DMS114 treated with DMSO at 0.1 percent for 48 hours (cell line): ENCODE data around the gene RFX3.

Experiments used
- DNase-seq: peaks from one replicate; lab custom pipeline; 2025; ENCODE audit not compliant: unreplicated experiment; lab: John Stamatoyannopoulos, UW

Gene RFX3

DNA sequence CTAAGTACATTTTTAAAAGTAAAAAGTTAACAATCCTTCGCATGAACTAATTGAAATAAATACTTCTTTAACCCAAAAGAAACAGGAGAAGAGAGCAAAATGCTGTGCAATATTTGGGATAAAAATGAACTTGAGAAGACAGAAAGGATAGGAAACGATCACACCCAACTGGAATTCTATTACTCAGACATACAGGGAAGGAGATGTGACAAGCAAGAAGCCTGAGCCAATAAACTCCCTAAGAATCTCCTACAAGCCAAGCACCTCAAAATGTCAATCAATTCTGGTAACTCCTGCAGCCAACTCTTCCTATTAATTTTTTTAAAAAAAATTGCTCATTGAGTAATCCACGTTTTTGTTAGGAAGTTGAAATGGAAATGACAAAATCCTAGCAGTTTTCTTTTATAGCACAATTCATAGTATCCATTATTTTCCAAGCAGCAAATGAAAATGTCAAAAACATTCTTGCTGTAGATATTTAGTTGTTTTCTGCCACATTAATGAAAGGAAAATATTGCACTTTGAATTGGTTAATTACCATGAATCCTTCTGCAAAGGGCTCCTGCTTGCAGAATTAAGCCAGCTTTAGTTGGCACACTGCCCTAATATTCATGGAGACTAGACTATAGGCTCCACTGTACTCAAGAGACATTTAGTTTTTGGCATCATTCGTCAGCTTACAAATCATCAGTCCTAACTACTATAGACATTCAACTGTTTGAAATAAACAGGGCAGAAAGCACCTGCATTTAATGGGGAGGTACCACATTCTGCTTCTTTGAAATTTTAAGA is 89.0 kb downstream of the RFX3 start:
- DNase-seq: no peak

DNA sequence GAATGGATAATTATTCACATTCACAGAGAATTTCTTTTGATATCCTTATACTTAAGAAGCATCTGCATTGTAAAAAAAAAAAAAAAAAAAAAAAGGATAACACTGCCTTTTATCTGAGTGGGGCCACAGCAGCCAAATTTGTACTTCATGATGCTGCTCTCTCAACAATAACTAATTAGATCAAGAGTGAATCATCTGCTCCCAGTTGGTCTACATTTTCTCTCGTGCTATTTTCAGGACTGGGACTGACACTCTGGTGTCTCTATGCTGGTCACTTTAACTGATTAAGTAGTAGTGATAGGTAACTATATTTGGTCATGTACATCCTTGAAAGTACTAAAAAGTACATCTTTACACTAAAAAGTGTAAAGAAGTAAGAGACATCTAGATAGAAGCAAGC is 90.1 kb downstream of the RFX3 start:
- DNase-seq: no peak

DNA sequence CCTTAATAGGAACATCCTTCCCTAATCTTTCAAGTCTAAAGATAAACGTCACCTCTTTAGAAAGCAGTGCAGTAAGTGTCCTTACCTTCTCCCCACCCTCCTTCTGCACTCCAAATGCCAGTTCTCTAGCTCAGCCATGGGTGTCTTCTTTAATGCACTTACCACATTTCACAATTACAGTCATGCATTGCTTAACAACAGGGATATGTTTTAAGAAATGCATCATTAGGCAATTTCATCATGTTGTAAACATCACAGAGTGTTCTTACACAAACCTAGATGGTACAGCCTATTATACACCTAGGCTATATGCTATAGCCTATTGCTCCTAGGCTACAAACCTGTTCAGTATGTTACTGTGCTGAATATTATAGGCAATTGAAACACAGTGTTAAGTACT is 91.2 kb downstream of the RFX3 start:
- DNase-seq: no peak

DNA sequence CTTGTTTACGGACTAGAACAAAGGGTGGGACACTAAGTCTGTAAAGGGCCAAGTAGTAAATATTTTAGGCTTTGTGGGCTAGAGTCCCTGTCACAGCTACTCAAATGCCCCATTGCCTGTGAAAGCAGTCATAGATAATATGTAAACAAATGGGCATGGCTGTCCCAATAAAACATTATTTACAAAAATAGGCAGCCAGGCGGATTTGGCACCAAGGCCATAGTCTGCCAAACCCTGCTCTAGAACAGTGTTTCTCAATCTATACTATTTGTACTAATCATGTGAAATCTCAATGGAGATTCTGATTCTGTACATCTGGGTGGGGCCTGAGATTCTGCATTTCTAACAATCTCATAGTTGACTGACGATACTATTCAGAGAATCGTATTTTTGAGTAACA is 92.0 kb downstream of the RFX3 start:
- no peak for DNase-seq

DNA sequence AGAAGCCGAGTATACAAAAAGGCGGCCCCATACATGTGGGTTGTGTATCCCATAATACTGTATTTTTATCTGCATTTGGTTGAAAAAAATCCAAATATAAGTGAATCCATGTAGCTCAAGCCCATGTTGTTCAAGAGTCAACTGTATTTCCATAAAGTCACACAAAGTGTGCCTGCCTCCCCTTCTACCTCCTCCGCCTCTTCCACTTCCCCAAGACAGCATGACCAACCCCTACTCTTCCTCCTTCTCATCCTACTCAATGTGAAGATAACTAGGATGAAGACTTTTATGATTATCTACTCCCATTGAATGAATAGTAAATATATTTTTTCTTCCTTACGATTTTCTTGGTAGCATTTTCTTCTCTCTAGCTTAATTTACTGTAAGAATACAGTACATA is 92.7 kb downstream of the RFX3 start:
- DNase-seq: no peak

DNA sequence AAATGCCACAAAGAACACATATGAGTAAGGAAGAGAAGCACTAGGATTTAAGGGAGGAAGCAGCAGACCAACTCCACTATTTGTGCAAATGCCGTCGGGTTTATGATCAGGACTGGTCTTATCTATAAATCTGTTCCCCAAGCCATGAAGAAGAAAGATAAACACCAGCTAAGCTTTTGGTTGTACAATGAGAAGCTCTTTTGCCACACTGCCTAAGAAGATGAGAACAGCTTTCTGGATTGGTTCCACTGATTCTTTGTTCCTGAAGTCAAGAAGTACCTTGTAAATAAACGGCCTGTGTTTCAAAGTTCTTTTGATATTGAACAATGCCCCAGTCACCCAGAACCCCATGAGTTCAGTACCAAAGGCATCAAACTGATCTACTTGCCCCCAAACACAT is 93.9 kb downstream of the RFX3 start:
- no peak for DNase-seq

DNA sequence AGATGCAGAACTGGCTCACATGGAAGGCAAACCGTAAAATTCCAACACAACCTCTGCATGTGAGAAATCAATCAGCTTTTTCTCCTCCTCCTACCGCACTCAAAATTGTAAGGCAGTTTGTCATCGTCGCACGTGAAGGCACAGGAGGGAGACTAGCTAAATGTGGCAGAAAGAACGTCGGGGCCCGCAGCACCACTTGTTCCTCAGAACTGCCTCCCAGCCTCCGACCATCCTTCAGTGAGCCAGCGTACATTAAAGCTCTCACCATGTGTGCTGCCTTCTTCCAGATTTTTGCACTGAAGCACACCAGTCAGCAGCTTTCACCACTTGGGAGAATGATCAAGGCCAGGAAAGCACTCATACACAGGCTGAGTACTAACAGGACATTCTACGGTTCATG is 105.9 kb downstream of the RFX3 start:
- DNase-seq: no peak

DNA sequence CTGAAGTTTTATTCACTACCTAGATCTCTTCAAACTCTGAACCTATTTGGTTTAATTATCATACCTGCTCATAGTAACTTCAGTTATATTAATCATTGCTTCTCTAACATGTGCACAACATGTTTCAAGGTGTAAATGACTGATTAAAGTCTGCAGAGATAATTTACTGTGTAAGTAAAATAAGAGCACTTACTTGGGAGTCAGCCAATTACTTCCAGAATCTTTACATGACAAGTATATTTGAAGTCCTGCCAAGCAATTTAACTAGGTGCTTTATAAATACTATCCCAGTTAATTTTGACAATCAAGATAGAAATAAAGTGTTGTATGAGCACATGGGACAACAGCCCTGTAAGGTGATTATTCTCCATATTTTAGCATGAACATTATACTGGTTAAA is 109.9 kb downstream of the RFX3 start:
- DNase-seq: no peak

DNA sequence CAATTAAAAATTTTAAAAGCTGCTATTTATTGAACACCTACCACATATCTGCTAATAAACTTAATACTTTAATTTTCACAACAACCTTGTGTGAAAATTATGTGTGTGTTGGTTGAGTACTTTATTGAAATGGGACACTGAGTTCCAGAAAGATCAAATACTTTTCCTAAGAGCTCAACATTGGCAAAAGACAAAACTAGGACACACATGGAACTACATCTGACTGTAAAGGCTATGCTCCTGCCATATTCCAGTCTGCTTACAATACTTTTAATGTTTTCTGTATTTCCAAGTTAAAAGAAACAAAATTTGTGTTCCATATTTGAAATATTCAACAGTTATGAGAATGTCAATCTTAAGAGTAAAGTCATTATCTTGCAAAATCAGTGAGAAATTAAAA is 111.8 kb downstream of the RFX3 start:
- no peak for DNase-seq

DNA sequence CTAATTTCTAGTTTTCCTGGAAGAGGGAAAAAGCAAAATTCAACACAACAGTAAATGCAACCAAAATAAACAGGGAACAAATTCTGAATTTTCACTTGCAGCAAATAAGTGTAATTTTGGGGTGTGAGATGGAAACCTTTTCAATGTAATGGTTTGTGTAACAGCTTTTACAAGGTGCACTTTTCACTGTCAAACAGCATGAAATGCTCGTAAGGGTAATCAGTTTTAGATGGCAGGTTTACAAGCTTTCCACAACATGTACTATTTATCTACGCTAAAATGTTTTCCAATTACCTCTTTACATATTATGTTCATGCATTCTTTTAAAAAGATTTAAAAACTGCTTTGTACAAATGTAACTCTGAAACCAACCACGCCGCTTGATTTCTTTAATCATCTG is 115.3 kb downstream of the RFX3 start:
- DNase-seq: no peak

DNA sequence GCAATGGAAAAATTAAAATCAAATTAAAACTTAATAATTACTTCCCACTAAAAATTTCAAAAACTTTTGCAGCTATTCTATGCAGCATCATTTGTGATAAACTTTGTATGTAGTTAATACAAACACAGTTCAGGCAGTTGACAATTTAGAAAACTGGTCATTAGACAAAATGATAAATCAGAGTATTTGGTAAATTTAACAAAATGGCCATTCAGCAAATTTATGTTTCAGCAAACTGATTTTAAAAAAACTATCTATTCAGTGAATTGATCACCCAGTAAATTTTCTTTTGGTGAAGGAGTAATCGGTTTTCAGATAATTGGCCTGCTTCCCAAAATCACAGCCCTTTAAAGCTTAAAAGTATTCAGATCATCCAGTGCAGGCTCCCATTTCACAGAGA is 116.3 kb downstream of the RFX3 start:
- DNase-seq: no peak

DNA sequence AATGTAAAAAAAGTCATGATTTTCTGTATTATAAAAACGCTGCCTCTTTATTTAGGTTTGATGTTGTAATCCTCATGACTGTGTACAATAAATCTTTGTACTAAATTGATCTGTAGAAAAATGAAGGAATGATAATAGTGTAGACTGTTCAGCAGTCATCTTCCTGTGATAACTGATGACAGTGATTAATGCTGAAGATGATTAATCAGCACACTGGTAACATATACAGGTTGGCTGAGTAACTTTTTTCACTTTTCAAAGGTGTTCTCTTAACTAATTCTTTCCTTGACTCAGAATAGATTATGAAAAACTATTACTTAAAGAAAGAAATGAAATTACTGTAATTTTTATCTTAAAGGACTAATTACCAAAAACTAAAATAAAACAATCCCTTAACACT is 122.5 kb downstream of the RFX3 start:
- no peak for DNase-seq

DNA sequence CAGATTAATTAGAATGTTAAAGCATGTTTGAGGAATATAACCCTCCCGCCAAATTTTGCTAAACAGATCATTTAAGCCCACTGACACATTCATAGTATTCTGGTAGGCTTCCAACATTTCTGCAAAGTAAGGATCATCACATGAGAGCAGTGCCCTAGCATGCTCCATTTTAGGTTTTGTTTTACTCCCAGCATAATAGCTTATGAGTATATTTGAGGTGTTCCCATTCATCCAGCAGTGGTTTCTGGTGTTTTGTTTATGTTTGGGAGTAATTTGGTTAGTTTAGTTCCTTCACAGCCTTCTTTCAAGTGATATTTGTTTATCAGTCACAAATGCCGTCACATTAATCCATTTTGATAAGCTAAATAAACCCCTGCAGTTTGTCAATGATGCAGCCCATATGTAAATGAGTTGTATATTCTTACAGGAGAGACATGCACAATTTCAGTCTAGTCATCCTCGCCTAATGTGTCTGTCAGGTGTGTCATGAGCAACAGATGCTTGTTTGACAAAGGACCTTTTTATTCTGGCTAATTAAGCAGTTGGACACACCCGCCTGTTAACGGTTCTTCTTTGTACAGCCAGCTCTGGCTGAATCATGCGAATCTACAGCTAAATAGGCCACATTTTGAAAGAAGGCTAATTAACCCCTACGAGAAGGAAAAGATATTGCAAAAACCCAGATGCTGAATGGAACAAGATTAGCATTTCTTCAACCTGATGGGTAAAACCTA is 124.4 kb downstream of the RFX3 start:
- no peak for DNase-seq

DNA sequence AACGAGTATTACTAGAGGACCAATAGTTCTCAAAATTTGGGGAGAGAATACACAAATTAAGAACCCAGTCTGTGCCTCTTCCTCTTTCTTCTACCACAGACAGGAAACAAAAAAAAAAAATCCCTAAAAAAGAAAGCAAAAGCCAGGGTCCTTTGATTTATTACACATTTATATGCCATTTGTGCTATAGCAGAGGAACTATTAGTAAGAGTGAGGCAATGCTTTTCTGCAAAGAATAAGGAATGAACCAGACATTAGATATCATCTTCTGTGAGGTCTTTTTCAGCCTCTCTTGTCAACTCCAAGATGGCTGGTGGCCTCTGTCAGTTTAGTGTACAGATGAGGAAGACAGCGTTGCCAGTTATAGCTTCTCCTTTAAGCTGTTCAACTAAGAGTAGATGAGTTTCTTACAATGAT is 127.6 kb downstream of the RFX3 start:
- DNase-seq: no peak

DNA sequence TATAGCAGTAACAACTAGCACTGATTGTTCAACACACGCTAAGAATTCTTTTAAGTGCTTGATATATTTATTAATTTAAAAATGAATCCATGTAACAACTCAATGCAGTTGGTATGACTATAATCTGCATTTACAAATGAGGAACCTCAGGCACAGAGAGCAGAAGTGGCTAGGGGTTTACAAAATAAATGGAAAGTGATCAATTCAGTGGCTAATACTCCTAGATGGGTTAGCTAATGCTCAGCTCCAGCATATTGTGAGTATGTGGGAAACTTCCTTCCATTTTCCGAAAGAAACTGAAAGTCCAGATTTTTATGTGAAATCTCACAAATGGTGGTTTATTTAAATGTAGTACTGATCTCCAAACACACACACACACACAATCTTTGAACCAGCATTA is 128.0 kb downstream of the RFX3 start:
- DNase-seq: no peak

DNA sequence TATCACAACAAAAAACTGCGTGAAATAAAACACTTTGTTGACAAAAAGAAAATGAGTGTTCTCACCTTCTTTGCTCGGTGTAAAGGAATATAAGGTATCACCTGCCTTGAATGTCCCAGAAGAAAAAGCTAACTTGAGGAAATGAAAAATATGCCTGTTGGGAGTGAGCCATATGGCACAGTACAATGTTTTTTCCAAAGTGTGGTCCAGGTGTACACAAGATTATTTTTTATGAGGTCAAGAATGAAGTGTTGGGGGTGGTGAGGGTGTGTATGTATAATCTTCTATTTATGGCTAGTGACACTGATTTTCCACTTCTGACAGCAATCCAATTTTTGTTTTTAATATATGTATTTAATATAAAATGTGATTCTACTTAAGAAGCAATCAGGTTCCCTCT is 134.4 kb downstream of the RFX3 start:
- no peak for DNase-seq

DNA sequence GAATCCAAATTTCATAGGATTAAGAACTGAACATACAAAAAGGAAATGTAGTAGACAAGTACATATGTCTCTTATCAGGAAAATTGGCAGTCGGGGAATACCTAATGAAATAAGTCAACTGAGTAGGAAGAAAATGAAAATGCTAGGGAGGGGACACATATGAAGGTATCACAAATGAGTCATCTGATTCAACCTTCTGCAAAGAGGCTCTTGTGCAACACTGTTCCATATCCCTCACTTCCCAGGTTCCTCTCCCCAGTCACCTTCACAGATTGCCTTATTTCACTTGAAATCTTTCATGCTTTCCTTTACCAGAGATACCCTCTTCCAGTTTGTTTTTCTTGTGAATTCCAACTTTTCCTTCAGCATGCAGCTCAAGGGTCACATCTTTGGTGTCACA is 139.0 kb downstream of the RFX3 start:
- DNase-seq: no peak

DNA sequence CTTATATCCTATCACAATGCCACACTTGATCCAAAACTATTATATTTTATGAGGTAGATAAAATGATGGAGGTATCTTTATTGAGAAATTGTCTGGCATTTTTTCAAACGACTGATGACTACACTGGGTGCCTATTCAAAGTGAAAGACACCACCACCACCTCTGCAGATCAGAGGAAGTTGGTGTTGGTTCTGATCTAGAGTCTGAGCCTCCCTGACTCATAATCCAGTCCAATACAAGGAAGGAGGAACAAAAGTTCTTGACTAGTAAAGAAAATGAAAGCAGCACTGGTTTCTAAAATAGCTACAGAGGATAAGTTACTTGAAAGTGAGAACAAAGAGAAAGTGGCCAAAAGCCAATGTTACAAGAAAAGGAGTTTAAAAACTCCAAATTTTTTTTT is 139.9 kb downstream of the RFX3 start:
- no peak for DNase-seq

DNA sequence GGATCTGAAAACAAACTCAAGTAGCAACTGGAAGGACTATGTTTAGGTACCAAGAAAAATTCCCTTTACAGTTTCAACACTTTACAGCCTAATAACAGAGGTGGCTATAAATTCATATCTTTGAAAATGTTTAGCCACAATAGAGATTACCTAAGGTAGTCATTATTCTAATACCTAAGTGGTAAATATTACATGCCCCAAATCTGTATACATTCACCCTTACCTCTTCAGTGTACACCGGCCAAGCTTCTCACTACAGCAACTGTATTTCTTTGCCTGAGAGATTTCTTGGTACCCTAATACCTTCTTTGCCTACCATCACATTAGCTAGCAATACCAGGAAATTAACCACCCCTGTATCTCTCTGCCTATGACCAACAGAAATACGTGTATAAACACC is 154.0 kb downstream of the RFX3 start:
- no peak for DNase-seq

DNA sequence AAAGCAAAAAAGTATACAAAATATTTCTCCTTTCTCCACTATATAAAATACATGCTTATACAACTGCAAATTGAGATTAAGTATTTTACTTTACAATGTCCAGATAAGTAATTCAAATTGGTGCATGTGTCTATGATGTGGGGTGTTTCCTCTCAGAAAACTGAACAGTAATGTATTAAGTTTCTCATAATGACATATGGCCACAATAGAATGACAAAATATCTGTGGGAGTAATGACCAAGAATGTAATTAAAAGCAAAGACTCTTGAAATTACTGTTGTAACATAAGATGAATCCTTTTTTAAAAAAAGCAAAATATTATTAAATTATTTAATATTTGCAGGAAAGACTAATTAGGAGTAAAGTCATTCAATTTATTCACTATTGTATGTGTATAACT is 155.1 kb downstream of the RFX3 start:
- no peak for DNase-seq

DNA sequence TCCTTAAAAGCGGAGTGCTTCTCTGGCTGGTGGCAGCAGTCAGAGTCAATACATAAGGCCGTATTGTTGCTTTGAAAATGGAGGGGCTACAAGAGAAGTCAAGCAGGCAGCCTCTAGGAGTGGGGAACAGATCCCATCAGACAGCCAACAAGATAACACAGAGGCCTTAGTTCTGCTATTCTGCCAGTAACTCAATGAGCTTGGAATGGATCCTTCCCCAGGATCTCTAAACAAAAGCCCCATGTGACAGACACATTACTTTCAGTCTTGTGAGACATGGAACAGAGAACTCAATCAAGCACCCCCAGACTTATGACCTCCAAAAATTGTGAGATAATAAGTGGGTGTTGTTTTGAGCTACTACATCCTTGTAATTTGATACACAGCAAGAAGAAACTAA is 158.6 kb downstream of the RFX3 start:
- DNase-seq: no peak

DNA sequence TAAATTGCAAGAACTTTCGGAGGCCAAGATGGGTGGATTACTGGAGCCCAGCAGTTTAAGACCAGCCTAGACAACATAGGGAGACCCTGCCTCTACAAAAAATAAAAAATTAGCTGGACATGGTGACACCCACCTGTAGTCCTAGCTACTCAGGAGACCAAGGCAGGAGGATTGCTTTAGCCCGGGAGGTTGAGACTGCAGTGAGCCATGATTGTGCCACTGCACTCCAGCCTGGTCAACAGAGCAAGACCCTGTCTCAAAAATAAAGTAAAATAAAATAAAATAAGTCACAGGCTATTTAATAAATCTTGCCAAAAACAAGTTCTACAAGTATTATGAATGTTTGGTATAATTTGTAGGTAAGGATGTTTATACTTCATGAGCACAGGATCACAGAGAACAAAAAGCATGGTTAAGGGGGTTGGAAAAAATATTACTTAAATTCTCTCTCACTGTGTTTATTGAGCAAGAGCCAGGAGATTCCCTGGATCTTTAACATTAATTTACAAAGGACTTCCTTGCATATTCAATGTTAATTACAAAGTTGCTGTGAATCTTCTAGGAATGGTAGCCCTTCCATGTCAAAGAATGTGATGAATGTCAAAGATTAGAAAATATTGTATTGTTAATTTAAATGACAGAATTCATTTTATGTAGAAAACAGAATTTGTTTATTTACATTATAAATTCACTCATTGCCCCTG is 164.0 kb downstream of the RFX3 start:
- no peak for DNase-seq
